ENCODE measurements around the gene SCNN1G. TPM values are rescaled to one million over a fixed set of nuclear protein-coding genes. Genes with fewer than 3 reads are reported as not detected.

Gene SCNN1G
- total and polyA plus RNA-seq, 2 of the 13 experiments (the other 11 are each of a cell fraction or from before 2014, with no cell fraction given) = not detected

- no peak for TF ChIP-seq ZSCAN5A (CRISPR knock-in tag; IDR thresholded peaks at IDR 0.05; ENCODE audit: borderline replicate concordance)
- no peak for TF ChIP-seq SMARCC2 (IDR thresholded peaks at IDR 0.05)
- TF ChIP-seq NFRKB (IDR thresholded peaks at IDR 0.05) = no peak
- no peak for TF ChIP-seq CEBPB (IDR thresholded peaks at IDR 0.05; ENCODE audit: borderline replicate concordance, low read depth, low read length)
- TF ChIP-seq ZSCAN30 (CRISPR knock-in tag; IDR thresholded peaks at IDR 0.05) = no peak
- TF ChIP-seq MNT (IDR thresholded peaks at IDR 0.05) = no peak
- no peak for TF ChIP-seq PLRG1 (conservative IDR thresholded peaks at IDR 0.05)
- no peak for TF ChIP-seq ZNF383 (CRISPR knock-in tag; IDR thresholded peaks at IDR 0.05; ENCODE audit: borderline replicate concordance)
- TF ChIP-seq FOSL1 (CRISPR knock-in tag; IDR thresholded peaks at IDR 0.05; ENCODE audit: borderline replicate concordance) = no peak
- 0 out of 2 replicates have a peak, but pooled peaks have one; percentile 61 for TF ChIP-seq HOMEZ (CRISPR knock-in tag; IDR thresholded peaks at IDR 0.05; ENCODE audit: low read depth)
- no peak for TF ChIP-seq ZNF142 (CRISPR knock-in tag; IDR thresholded peaks at IDR 0.05)
- no peak for TF ChIP-seq ZNF772 (CRISPR knock-in tag; IDR thresholded peaks at IDR 0.05)
- TF ChIP-seq TFDP1 (CRISPR knock-in tag; IDR thresholded peaks at IDR 0.05; ENCODE audit: borderline replicate concordance) = no peak
- no peak for TF ChIP-seq POLR2AphosphoS2 (IDR thresholded peaks at IDR 0.05; ENCODE audit: low read depth, low read length)
- TF ChIP-seq MAFG (CRISPR knock-in tag; IDR thresholded peaks at IDR 0.05) = no peak
- TF ChIP-seq SRF (IDR thresholded peaks at IDR 0.05; ENCODE audit: low read depth, low read length) = peak; percentile 63; the same call in 1 of the 2 replicates
- TF ChIP-seq ZSCAN9 (CRISPR knock-in tag; IDR thresholded peaks at IDR 0.05; ENCODE audit: borderline replicate concordance) = no peak
- TF ChIP-seq ZNF713 (CRISPR knock-in tag; IDR thresholded peaks at IDR 0.05) = 0 out of 2 replicates have a peak, but pooled peaks have one; percentile 22
- TF ChIP-seq RXRB (CRISPR knock-in tag; IDR thresholded peaks at IDR 0.05; ENCODE audit: borderline replicate concordance) = peak; percentile 41
Measured at GRCh38 chr16:23141959-23142740, 40.4 kb upstream of the SCNN1G start (continued).

All from HepG2 (cell line).